MM.1S (cell line): ENCODE results near the gene CPD.

Experiments
- EZH2 ChIP-seq: fragments of 300-600 bp; sonication (generic); optimal IDR thresholded peaks from 2 replicates; pipeline ENCODE3; 2017; ENCODE audit warnings: low read depth, mild to moderate bottlenecking, antibody characterized with exemption, low read length, mixed read lengths
- EZH2phosphoT487 ChIP-seq: fragments of 300-600 bp; sonication (generic); IDR thresholded peaks from 2 replicates; pipeline ENCODE4 v1.6.1; 2018; ENCODE audit warnings: antibody characterized with exemption, low read length
- TF ChIP-seq, protein P1 (sequence below): fragments of 300-600 bp; sonication (generic); IDR thresholded peaks from 2 replicates; pipeline ENCODE4 v1.5.1; 2016; ENCODE audit warnings: antibody characterized with exemption, low read length, mixed read lengths

DNA sequence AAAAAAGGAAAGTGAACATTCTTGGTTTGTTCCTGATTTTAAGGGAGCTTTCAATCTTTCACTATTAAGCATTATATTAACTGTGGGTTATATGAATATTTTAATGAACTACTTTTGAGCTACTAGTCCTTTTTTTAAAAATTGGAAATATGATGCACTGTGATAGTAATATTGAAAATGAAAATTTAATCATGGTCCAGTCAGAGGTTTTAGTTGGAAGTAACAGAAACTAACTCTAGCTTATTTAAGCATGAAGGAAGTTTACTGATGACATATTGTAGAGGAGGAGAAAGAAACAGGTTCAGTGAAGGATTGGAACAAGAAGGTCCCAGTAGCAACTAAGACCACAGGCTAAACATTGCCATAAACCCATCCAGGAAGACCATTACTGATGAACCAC is 24.0 kb upstream of the CPD start:
- TF ChIP-seq, protein P1, sequence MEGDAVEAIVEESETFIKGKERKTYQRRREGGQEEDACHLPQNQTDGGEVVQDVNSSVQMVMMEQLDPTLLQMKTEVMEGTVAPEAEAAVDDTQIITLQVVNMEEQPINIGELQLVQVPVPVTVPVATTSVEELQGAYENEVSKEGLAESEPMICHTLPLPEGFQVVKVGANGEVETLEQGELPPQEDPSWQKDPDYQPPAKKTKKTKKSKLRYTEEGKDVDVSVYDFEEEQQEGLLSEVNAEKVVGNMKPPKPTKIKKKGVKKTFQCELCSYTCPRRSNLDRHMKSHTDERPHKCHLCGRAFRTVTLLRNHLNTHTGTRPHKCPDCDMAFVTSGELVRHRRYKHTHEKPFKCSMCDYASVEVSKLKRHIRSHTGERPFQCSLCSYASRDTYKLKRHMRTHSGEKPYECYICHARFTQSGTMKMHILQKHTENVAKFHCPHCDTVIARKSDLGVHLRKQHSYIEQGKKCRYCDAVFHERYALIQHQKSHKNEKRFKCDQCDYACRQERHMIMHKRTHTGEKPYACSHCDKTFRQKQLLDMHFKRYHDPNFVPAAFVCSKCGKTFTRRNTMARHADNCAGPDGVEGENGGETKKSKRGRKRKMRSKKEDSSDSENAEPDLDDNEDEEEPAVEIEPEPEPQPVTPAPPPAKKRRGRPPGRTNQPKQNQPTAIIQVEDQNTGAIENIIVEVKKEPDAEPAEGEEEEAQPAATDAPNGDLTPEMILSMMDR: no peak
- no peak for TF ChIP-seq EZH2
- TF ChIP-seq EZH2phosphoT487: no peak
